GM12878 (cell line): ENCODE measurements around the gene TCF7L1. TPM values are rescaled to one million over a fixed set of nuclear protein-coding genes. Genes with fewer than 3 reads are reported as not detected.

Experiments used
- E2F4 ChIP-seq: IDR thresholded peaks from 2 replicates; pipeline ENCODE4 v1.6.1; 2012; ENCODE audit warnings: low read depth, low read length, improper control_type of control experiment
- RAD21 ChIP-seq: IDR thresholded peaks from 2 replicates; pipeline ENCODE4 v1.6.1; 2011; ENCODE audit warnings: mild to moderate bottlenecking, low read depth, low read length, moderate library complexity; ENCODE audit not compliant: insufficient read depth
- polyA plus RNA-seq, 11 experiments: library from polyadenylated mRNA; depleted of rRNA in 4 of 11; unstranded in 6 of 11; stranded (reverse) in 5 of 11; fragments of >200 nt; fragmentation: Nextera tagmentation in 4 of 11; fragmentation: Illumina TruSeq in 1 of 11; extraction: Ambion mirVana in 4 of 11; extraction: Trizol in 1 of 11; gene quantifications; 1 replicate in 1 of 11; 2 replicates in 10 of 11; pipeline versions ENCODE4 v1.2.1 to v1.2.3, GENCODE V29; 2011 to 2016; ENCODE audit warnings: inconsistent platforms in 2 of 11, missing spikeins in 2 of 11, low read depth in 1 of 11
- total RNA-seq, 4 experiments: library from RNA; depleted of rRNA in 3 of 4; stranded (reverse); fragments of >200 nt in 3 of 4; fragmentation: Illumina TruSeq in 1 of 4; extraction: Trizol in 1 of 4; gene quantifications; 2 replicates each; pipeline versions ENCODE4 v1.2.1 to v1.2.3, GENCODE V29; 2013 to 2021
- TF ChIP-seq, protein P1 (sequence below): fragments of 450-650 bp; formaldehyde crosslinking; IDR thresholded peaks from 2 replicates; pipeline ENCODE4 v1.4.0; 2020; ENCODE audit warnings: mild to moderate bottlenecking, moderate library complexity
- TF ChIP-seq, protein P2 (sequence below): fragments of 450-650 bp; IDR thresholded peaks from 2 replicates; pipeline ENCODE4 v1.6.1; 2016; ENCODE audit warnings: mild to moderate bottlenecking
- TF ChIP-seq, protein P3 (sequence below): IDR thresholded peaks from 2 replicates; pipeline ENCODE4 v1.6.1; 2011; ENCODE audit warnings: borderline replicate concordance, low read depth, mild to moderate bottlenecking, moderate library complexity, low read length; ENCODE audit not compliant: insufficient read depth, poor library complexity, severe bottlenecking
- TF ChIP-seq, protein P4 (sequence below): IDR thresholded peaks from 2 replicates; pipeline ENCODE4 v1.6.1; 2011; ENCODE audit warnings: low read depth, low read length, improper control_type of control experiment, borderline replicate concordance
- TF ChIP-seq, protein P5 (sequence below): IDR thresholded peaks from 2 replicates; pipeline ENCODE4 v1.6.1; 2012; ENCODE audit warnings: improper control_type of control experiment, low read depth, low read length; ENCODE audit not compliant: insufficient replicate concordance
- TF ChIP-seq, protein P6 (sequence below): fragments of 450-650 bp; IDR thresholded peaks from 2 replicates; pipeline ENCODE4 v1.6.1; 2016; ENCODE audit warnings: mild to moderate bottlenecking, moderate library complexity, borderline replicate concordance

TCF7L1 gene
- total and polyA plus RNA-seq, 10 of the 15 experiments (the other 5 are each of a cell fraction or from before 2014, with no cell fraction given) = 0.03 to 0.11 (median 0.10) TPM; not detected in 7

GRCh38 chr2:85134896-85135659, 1.9 kb downstream of the TCF7L1 start (continued):
- TF ChIP-seq, protein P1, sequence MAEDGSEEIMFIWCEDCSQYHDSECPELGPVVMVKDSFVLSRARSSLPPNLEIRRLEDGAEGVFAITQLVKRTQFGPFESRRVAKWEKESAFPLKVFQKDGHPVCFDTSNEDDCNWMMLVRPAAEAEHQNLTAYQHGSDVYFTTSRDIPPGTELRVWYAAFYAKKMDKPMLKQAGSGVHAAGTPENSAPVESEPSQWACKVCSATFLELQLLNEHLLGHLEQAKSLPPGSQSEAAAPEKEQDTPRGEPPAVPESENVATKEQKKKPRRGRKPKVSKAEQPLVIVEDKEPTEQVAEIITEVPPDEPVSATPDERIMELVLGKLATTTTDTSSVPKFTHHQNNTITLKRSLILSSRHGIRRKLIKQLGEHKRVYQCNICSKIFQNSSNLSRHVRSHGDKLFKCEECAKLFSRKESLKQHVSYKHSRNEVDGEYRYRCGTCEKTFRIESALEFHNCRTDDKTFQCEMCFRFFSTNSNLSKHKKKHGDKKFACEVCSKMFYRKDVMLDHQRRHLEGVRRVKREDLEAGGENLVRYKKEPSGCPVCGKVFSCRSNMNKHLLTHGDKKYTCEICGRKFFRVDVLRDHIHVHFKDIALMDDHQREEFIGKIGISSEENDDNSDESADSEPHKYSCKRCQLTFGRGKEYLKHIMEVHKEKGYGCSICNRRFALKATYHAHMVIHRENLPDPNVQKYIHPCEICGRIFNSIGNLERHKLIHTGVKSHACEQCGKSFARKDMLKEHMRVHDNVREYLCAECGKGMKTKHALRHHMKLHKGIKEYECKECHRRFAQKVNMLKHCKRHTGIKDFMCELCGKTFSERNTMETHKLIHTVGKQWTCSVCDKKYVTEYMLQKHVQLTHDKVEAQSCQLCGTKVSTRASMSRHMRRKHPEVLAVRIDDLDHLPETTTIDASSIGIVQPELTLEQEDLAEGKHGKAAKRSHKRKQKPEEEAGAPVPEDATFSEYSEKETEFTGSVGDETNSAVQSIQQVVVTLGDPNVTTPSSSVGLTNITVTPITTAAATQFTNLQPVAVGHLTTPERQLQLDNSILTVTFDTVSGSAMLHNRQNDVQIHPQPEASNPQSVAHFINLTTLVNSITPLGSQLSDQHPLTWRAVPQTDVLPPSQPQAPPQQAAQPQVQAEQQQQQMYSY (CRISPR knock-in tag) = no peak
- TF ChIP-seq, protein P2, sequence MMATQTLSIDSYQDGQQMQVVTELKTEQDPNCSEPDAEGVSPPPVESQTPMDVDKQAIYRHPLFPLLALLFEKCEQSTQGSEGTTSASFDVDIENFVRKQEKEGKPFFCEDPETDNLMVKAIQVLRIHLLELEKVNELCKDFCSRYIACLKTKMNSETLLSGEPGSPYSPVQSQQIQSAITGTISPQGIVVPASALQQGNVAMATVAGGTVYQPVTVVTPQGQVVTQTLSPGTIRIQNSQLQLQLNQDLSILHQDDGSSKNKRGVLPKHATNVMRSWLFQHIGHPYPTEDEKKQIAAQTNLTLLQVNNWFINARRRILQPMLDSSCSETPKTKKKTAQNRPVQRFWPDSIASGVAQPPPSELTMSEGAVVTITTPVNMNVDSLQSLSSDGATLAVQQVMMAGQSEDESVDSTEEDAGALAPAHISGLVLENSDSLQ = no peak
- TF ChIP-seq, protein P3, sequence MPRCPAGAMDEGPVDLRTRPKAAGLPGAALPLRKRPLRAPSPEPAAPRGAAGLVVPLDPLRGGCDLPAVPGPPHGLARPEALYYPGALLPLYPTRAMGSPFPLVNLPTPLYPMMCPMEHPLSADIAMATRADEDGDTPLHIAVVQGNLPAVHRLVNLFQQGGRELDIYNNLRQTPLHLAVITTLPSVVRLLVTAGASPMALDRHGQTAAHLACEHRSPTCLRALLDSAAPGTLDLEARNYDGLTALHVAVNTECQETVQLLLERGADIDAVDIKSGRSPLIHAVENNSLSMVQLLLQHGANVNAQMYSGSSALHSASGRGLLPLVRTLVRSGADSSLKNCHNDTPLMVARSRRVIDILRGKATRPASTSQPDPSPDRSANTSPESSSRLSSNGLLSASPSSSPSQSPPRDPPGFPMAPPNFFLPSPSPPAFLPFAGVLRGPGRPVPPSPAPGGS = no peak
- no peak for TF ChIP-seq E2F4
- TF ChIP-seq, protein P4, sequence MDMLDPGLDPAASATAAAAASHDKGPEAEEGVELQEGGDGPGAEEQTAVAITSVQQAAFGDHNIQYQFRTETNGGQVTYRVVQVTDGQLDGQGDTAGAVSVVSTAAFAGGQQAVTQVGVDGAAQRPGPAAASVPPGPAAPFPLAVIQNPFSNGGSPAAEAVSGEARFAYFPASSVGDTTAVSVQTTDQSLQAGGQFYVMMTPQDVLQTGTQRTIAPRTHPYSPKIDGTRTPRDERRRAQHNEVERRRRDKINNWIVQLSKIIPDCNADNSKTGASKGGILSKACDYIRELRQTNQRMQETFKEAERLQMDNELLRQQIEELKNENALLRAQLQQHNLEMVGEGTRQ = no peak
- TF ChIP-seq, protein P5, sequence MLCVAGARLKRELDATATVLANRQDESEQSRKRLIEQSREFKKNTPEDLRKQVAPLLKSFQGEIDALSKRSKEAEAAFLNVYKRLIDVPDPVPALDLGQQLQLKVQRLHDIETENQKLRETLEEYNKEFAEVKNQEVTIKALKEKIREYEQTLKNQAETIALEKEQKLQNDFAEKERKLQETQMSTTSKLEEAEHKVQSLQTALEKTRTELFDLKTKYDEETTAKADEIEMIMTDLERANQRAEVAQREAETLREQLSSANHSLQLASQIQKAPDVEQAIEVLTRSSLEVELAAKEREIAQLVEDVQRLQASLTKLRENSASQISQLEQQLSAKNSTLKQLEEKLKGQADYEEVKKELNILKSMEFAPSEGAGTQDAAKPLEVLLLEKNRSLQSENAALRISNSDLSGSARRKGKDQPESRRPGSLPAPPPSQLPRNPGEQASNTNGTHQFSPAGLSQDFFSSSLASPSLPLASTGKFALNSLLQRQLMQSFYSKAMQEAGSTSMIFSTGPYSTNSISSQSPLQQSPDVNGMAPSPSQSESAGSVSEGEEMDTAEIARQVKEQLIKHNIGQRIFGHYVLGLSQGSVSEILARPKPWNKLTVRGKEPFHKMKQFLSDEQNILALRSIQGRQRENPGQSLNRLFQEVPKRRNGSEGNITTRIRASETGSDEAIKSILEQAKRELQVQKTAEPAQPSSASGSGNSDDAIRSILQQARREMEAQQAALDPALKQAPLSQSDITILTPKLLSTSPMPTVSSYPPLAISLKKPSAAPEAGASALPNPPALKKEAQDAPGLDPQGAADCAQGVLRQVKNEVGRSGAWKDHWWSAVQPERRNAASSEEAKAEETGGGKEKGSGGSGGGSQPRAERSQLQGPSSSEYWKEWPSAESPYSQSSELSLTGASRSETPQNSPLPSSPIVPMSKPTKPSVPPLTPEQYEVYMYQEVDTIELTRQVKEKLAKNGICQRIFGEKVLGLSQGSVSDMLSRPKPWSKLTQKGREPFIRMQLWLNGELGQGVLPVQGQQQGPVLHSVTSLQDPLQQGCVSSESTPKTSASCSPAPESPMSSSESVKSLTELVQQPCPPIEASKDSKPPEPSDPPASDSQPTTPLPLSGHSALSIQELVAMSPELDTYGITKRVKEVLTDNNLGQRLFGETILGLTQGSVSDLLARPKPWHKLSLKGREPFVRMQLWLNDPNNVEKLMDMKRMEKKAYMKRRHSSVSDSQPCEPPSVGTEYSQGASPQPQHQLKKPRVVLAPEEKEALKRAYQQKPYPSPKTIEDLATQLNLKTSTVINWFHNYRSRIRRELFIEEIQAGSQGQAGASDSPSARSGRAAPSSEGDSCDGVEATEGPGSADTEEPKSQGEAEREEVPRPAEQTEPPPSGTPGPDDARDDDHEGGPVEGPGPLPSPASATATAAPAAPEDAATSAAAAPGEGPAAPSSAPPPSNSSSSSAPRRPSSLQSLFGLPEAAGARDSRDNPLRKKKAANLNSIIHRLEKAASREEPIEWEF = no peak
- TF ChIP-seq, protein P6, sequence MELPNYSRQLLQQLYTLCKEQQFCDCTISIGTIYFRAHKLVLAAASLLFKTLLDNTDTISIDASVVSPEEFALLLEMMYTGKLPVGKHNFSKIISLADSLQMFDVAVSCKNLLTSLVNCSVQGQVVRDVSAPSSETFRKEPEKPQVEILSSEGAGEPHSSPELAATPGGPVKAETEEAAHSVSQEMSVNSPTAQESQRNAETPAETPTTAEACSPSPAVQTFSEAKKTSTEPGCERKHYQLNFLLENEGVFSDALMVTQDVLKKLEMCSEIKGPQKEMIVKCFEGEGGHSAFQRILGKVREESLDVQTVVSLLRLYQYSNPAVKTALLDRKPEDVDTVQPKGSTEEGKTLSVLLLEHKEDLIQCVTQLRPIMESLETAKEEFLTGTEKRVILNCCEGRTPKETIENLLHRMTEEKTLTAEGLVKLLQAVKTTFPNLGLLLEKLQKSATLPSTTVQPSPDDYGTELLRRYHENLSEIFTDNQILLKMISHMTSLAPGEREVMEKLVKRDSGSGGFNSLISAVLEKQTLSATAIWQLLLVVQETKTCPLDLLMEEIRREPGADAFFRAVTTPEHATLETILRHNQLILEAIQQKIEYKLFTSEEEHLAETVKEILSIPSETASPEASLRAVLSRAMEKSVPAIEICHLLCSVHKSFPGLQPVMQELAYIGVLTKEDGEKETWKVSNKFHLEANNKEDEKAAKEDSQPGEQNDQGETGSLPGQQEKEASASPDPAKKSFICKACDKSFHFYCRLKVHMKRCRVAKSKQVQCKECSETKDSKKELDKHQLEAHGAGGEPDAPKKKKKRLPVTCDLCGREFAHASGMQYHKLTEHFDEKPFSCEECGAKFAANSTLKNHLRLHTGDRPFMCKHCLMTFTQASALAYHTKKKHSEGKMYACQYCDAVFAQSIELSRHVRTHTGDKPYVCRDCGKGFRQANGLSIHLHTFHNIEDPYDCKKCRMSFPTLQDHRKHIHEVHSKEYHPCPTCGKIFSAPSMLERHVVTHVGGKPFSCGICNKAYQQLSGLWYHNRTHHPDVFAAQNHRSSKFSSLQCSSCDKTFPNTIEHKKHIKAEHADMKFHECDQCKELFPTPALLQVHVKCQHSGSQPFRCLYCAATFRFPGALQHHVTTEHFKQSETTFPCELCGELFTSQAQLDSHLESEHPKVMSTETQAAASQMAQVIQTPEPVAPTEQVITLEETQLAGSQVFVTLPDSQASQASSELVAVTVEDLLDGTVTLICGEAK = no peak
- no peak for TF ChIP-seq RAD21
